GM23338 (cell line): ENCODE results near the gene SORCS3. TPM values are rescaled to one million over a fixed set of nuclear protein-coding genes. Genes with fewer than 3 reads are reported as not detected.

Experiments
- CREB1 ChIP-seq: fragments of 250-450 bp; sonication (Bioruptor Pico); IDR thresholded peaks from 2 replicates; pipeline ENCODE4 v1.5.0; 2020; ENCODE audit warnings: low read depth, mild to moderate bottlenecking, moderate library complexity
- EZH2 ChIP-seq: fragments of 200-600 bp; sonication (generic); IDR thresholded peaks from one replicate; pipeline ENCODE4 v1.8.0; 2017; ENCODE audit warnings: antibody characterized with exemption, mild to moderate bottlenecking, low read depth; ENCODE audit not compliant: unreplicated experiment
- EZH2phosphoT487 ChIP-seq: fragments of 200-600 bp; sonication (generic); IDR thresholded peaks from one replicate; pipeline ENCODE4 v1.8.1; 2018; ENCODE audit warnings: antibody characterized with exemption; ENCODE audit not compliant: unreplicated experiment
- JUNB ChIP-seq: IDR thresholded peaks from one replicate; pipeline ENCODE4 v1.6.1; 2016; ENCODE audit warnings: antibody characterized with exemption; ENCODE audit not compliant: unreplicated experiment
- NANOG ChIP-seq: IDR thresholded peaks from 2 replicates; pipeline ENCODE4 v1.6.1; 2016; ENCODE audit warnings: antibody characterized with exemption, borderline replicate concordance
- POLR2AphosphoS5 ChIP-seq: IDR thresholded peaks from 2 replicates; pipeline ENCODE4 v1.6.1; 2016; ENCODE audit warnings: antibody characterized with exemption, low read depth
- STAT1 ChIP-seq: IDR thresholded peaks from one replicate; pipeline ENCODE4 v1.6.1; 2016; ENCODE audit warnings: antibody characterized with exemption; ENCODE audit not compliant: unreplicated experiment
- ZNF114 ChIP-seq: fragments of 250-450 bp; sonication (Bioruptor Pico); IDR thresholded peaks from 2 replicates; pipeline ENCODE4 v1.5.0; 2020; ENCODE audit warnings: mild to moderate bottlenecking, moderate library complexity
- ZNF331 ChIP-seq: fragments of 250-450 bp; sonication (Bioruptor Pico); IDR thresholded peaks from 2 replicates; pipeline ENCODE4 v1.5.0; 2020; ENCODE audit warnings: low read depth, mild to moderate bottlenecking, moderate library complexity
- polyA plus RNA-seq: library from polyadenylated mRNA; unstranded; fragments of >200 nt; fragmentation: Nextera tagmentation; extraction: Ambion mirVana; gene quantifications from 2 replicates; pipeline ENCODE4 v1.2.1, GENCODE V29; 2016
- total RNA-seq: library from RNA; depleted of rRNA; stranded (reverse); fragments of >200 nt; shearing (Covaris generic); gene quantifications from 2 replicates; pipeline ENCODE4 v1.2.3, GENCODE V29; 2014
- TF ChIP-seq, protein P1 (sequence below): fragments of 250-450 bp; sonication (Bioruptor Pico); IDR thresholded peaks from 2 replicates; pipeline ENCODE4 v1.5.0; 2020; ENCODE audit warnings: mild to moderate bottlenecking, moderate library complexity
- TF ChIP-seq, protein P2 (sequence below): IDR thresholded peaks from 2 replicates; pipeline ENCODE4 v1.6.1; 2016; ENCODE audit warnings: antibody characterized with exemption
- TF ChIP-seq, protein P3 (sequence below): IDR thresholded peaks from one replicate; pipeline ENCODE4 v1.6.1; 2018; ENCODE audit warnings: antibody characterized with exemption; ENCODE audit not compliant: unreplicated experiment

Gene SORCS3
- total and polyA plus RNA-seq, 2 experiments from 2014 or later = 0.37 to 1.4 TPM

DNA sequence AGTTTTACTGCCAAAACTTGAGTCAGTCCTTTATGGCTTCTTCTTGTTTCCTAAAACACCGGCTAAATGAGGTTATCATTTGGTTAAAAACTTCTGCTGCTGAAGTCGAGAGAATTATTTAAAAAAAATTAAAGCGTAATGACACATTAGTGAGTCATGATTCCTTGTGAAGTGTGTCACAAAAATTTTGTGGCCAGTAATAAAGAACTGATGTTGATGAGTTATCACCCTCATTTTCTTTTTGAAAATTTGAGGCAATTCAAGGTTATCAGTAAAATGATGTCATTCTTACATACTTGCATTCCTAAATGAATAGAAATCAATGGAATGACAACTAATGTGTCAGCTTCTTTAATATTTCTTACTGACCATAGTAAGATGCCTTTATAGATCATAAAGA lies 427.4 kb downstream of the SORCS3 start (continued):
- TF ChIP-seq, protein P1, sequence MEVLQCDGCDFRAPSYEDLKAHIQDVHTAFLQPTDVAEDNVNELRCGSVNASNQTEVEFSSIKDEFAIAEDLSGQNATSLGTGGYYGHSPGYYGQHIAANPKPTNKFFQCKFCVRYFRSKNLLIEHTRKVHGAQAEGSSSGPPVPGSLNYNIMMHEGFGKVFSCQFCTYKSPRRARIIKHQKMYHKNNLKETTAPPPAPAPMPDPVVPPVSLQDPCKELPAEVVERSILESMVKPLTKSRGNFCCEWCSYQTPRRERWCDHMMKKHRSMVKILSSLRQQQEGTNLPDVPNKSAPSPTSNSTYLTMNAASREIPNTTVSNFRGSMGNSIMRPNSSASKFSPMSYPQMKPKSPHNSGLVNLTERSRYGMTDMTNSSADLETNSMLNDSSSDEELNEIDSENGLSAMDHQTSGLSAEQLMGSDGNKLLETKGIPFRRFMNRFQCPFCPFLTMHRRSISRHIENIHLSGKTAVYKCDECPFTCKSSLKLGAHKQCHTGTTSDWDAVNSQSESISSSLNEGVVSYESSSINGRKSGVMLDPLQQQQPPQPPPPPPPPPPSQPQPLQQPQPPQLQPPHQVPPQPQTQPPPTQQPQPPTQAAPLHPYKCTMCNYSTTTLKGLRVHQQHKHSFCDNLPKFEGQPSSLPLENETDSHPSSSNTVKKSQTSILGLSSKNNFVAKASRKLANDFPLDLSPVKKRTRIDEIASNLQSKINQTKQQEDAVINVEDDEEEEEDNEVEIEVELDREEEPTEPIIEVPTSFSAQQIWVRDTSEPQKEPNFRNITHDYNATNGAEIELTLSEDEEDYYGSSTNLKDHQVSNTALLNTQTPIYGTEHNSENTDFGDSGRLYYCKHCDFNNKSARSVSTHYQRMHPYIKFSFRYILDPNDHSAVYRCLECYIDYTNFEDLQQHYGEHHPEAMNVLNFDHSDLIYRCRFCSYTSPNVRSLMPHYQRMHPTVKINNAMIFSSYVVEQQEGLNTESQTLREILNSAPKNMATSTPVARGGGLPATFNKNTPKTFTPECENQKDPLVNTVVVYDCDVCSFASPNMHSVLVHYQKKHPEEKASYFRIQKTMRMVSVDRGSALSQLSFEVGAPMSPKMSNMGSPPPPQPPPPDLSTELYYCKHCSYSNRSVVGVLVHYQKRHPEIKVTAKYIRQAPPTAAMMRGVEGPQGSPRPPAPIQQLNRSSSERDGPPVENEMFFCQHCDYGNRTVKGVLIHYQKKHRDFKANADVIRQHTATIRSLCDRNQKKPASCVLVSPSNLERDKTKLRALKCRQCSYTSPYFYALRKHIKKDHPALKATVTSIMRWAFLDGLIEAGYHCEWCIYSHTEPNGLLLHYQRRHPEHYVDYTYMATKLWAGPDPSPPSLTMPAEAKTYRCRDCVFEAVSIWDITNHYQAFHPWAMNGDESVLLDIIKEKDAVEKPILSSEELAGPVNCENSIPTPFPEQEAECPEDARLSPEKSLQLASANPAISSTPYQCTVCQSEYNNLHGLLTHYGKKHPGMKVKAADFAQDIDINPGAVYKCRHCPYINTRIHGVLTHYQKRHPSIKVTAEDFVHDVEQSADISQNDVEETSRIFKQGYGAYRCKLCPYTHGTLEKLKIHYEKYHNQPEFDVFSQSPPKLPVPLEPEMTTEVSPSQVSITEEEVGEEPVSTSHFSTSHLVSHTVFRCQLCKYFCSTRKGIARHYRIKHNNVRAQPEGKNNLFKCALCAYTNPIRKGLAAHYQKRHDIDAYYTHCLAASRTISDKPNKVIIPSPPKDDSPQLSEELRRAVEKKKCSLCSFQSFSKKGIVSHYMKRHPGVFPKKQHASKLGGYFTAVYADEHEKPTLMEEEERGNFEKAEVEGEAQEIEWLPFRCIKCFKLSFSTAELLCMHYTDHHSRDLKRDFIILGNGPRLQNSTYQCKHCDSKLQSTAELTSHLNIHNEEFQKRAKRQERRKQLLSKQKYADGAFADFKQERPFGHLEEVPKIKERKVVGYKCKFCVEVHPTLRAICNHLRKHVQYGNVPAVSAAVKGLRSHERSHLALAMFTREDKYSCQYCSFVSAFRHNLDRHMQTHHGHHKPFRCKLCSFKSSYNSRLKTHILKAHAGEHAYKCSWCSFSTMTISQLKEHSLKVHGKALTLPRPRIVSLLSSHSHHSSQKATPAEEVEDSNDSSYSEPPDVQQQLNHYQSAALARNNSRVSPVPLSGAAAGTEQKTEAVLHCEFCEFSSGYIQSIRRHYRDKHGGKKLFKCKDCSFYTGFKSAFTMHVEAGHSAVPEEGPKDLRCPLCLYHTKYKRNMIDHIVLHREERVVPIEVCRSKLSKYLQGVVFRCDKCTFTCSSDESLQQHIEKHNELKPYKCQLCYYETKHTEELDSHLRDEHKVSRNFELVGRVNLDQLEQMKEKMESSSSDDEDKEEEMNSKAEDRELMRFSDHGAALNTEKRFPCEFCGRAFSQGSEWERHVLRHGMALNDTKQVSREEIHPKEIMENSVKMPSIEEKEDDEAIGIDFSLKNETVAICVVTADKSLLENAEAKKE = no peak
- TF ChIP-seq POLR2AphosphoS5 (no peak), JUNB (no peak), ZNF114 (CRISPR knock-in tag) (no peak), STAT1 (no peak), NANOG (no peak), CREB1 (CRISPR knock-in tag) (no peak), EZH2phosphoT487 (no peak), ZNF331 (CRISPR knock-in tag) (no peak), EZH2 (no peak)
- TF ChIP-seq, protein P2, sequence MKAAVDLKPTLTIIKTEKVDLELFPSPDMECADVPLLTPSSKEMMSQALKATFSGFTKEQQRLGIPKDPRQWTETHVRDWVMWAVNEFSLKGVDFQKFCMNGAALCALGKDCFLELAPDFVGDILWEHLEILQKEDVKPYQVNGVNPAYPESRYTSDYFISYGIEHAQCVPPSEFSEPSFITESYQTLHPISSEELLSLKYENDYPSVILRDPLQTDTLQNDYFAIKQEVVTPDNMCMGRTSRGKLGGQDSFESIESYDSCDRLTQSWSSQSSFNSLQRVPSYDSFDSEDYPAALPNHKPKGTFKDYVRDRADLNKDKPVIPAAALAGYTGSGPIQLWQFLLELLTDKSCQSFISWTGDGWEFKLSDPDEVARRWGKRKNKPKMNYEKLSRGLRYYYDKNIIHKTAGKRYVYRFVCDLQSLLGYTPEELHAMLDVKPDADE = no peak
- TF ChIP-seq, protein P3, sequence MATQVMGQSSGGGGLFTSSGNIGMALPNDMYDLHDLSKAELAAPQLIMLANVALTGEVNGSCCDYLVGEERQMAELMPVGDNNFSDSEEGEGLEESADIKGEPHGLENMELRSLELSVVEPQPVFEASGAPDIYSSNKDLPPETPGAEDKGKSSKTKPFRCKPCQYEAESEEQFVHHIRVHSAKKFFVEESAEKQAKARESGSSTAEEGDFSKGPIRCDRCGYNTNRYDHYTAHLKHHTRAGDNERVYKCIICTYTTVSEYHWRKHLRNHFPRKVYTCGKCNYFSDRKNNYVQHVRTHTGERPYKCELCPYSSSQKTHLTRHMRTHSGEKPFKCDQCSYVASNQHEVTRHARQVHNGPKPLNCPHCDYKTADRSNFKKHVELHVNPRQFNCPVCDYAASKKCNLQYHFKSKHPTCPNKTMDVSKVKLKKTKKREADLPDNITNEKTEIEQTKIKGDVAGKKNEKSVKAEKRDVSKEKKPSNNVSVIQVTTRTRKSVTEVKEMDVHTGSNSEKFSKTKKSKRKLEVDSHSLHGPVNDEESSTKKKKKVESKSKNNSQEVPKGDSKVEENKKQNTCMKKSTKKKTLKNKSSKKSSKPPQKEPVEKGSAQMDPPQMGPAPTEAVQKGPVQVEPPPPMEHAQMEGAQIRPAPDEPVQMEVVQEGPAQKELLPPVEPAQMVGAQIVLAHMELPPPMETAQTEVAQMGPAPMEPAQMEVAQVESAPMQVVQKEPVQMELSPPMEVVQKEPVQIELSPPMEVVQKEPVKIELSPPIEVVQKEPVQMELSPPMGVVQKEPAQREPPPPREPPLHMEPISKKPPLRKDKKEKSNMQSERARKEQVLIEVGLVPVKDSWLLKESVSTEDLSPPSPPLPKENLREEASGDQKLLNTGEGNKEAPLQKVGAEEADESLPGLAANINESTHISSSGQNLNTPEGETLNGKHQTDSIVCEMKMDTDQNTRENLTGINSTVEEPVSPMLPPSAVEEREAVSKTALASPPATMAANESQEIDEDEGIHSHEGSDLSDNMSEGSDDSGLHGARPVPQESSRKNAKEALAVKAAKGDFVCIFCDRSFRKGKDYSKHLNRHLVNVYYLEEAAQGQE = no peak
